A549 (cell line): Measurements from ENCODE around the gene ELOVL5.

Source experiments
- CHD4 ChIP-seq: fragments of 200-600 bp; sonication (generic); IDR thresholded peaks from 2 replicates; pipeline ENCODE4 v1.6.1; 2016; ENCODE audit warnings: antibody characterized with exemption, mild to moderate bottlenecking, borderline replicate concordance
- CTCF ChIP-seq: fragments of >200 bp; sonication (Bioruptor Twin); formaldehyde crosslinking; IDR thresholded peaks from 3 replicates; pipeline ENCODE4 v1.5.1; 2016
- HDAC2 ChIP-seq: fragments of 200-600 bp; sonication (generic); IDR thresholded peaks from 2 replicates; pipeline ENCODE4 v1.6.1; 2016
- MAZ ChIP-seq: fragments of 150-350 bp; IDR thresholded peaks from 2 replicates; pipeline ENCODE4 v1.6.1; 2014; ENCODE audit warnings: antibody characterized with exemption, low read depth, low read length, borderline replicate concordance
- NR3C1 ChIP-seq: fragments of >200 bp; sonication (Bioruptor Twin); formaldehyde crosslinking; IDR thresholded peaks from 3 replicates; pipeline ENCODE4 v1.6.1; 2017
- POLR2A ChIP-seq: IDR thresholded peaks from 2 replicates; pipeline ENCODE4 v1.6.1; 2012; ENCODE audit warnings: mild to moderate bottlenecking, low read length

DNA sequence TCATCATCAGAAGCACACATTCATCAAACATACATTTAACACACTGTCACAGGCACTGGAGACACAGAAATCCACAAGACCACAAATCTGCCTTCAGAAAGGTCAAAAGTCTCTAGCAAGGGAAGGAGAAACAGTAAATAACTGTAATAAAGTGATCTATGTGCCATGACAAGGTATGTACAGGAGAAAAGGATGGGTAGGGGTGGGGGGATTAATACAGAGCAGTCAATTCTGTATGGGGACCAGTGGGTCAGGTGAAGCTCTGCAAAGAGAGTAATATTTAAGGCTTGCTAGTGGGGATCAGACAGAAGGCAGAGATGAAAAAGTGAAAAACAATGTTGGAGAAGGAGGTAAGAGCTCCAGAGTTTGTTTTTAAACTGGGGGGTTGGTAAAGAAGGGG lies 32.6 kb downstream of the ELOVL5 start:
- TF ChIP-seq POLR2A (no peak), CHD4 (no peak), MAZ (no peak), CTCF (no peak), HDAC2 (no peak), NR3C1 (no peak)
